Stimulated activated CD8-positive, alpha-beta memory T cell treated with anti-CD3 and anti-CD28 coated beads, Interleukin-7, amount 100 ng/mL, for 4 hours (primary cell): Measurements from ENCODE around the gene CEP192.
"Not testable (repeated sequence)": the region's sequence is repeated elsewhere in the genome, so short reads cannot be mapped to it uniquely, and the experiment has no call there.

Source experiments
- DNase-seq, 2 donors: peaks; one replicate each; pipeline ENCODE4 v3.0.0-alpha.2; 2020; ENCODE audit warnings: low read depth in 2 of 2

CEP192 gene

DNA sequence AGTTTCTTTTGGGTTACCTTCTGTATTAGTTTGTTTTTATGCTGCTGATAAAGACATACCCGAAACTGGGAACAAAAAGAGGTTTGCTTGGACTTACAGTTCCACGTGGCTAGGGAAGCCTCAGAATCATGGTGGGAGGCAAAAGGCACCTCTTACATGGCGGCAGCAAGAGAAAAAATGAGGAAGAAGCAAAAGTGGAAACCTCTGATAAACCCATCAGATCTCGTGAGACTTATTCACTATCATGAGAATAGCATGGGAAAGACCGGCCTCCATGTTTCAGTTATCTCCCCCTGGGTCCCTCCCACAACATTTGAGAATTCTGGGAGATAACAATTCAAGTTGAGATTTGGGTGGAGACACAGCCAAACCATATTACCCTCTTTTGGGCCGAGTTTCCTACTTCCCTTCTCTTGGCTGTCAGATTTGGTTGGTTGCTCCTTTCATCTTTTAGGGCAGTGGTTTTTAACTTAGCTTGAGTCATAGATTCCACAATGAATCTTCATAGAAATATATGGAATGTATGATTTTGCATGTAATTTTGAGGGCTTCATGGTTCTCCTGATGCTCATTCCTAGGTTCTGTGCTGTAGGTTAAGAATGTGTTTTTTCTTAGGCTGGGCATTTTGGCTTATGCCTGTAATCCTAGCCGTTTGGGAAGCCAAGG lies 44.2 kb downstream of the CEP192 start:
- DNase-seq = no peak

- no peak for DNase-seq
These were observed 45.6 kb downstream of the CEP192 start for GRCh38 chr18:13036622-13037320.

DNA sequence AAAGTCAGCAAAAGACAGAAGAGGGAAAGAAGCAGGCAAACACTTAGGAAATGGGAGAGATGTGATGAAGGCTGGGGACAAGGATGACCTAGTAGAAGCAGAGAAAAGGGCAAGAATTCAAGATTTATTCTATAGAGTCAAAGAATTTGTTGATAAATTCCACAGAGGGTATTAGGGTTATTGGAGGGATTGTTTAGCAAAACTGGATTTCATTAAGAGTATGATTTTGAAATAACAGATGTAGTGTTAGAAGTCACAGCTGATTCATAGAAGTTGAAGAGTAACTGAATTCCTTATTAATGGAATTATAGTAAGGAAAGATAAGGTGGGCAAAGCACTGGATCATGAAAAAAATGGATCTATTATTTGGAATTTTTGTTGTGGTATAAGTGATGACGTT lies 48.6 kb downstream of the CEP192 start:
- DNase-seq = no peak

DNA sequence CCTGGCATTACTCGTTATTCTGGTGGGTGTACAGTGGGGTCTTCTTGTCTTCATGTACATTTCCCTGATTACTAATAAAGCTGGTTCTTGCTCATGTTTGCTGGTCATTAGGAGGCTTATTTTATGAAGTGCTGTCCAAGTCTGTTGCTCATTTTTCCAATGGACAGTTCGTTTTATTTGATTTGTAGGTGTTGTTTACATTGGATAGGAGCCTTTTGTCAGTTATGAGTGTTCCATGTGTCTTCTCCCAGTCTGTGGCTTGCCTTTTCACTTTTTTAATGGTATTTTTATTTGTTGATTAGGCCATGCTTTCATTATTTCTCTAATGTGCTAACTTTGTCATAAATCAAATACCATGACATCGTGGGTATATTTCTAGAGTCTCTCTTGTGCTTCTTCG lies 51.9 kb downstream of the CEP192 start:
- DNase-seq = no peak

DNA sequence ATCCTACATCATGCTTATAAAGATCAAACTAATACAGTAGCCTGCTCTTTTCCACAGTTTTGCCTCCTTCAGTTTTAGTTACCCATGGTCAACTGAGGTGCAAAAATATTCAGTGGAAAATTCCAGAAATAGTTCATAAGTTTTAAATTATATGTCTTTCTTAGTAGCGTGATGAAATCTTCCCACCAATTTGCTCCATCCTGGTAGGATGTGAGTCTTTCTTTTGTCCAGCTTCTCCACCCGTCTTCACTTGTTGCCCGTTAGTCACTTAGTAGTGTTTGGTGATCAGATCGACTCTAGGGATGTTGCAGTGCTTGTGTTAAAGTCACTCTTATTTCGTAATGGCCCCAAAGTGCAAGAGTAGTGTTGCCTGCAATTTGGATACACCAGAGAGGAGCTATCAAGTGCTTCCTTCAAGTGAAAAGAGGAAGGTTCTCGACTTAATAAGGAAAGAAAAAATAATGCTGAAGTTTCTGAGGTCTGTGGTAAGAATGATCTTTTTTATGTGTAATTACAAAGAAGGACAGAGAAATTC lies 57.0 kb downstream of the CEP192 start:
- DNase-seq = no peak

- no peak for DNase-seq
These were observed 60.0 kb downstream of the CEP192 start for GRCh38 chr18:13051159-13051558.

- DNase-seq = no peak
These were observed 60.8 kb downstream of the CEP192 start for GRCh38 chr18:13051950-13052349.

- DNase-seq = no peak
These were observed 63.2 kb downstream of the CEP192 start for GRCh38 chr18:13054336-13054735.

DNA sequence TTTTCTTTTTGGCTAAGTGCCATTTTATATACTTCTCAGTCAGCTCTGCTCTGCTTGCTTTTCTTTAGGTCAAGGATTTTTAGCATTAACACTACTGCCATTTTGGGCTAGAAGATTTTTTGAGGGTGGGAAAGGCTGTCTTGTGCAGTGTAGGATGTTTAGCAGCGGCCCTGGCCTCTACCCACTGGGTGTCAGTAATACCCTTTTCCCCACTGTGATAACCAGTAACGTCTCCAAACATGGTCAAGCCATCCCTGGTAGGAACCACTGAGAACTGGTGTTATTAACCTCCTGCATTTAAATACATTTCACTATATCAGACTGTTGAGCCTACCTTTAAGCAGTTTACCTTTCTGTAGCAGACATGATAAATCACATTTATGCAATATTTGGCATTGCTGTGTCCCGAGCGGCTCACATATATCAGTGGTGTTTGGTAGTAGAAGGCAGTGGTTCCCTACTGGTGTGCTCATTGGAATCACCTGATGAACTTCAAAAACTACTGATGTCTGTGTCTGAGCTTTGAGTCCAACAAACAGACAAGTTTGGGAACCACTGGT lies 70.5 kb downstream of the CEP192 start:
- DNase-seq = no peak

- no peak for DNase-seq
These were observed 76.0 kb downstream of the CEP192 start for GRCh38 chr18:13067124-13067523.

GRCh38 chr18:13067966-13068365 lies 76.8 kb downstream of the CEP192 start:
- no peak for DNase-seq

- DNase-seq = no peak
These were observed 79.3 kb downstream of the CEP192 start for GRCh38 chr18:13070460-13070859.

DNA sequence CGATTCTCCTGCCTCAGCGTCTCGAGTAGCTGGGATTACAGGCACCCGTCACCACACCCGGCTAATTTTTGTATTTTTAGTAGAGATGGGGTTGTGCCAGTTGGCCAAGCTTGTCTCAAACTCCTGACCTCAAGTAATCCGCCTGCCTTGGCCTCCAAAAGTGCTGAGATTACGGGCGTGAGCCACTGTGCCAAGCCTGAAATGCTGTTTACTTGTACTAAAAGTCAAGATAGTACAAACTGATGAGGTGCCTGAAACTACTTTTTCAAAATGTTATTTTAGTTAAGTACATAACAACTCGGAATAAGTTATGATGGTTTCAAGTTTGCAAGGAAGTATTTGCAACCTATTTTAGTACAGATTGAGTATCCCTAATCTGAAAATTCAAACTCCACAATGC lies 85.7 kb downstream of the CEP192 start:
- no peak for DNase-seq

DNA sequence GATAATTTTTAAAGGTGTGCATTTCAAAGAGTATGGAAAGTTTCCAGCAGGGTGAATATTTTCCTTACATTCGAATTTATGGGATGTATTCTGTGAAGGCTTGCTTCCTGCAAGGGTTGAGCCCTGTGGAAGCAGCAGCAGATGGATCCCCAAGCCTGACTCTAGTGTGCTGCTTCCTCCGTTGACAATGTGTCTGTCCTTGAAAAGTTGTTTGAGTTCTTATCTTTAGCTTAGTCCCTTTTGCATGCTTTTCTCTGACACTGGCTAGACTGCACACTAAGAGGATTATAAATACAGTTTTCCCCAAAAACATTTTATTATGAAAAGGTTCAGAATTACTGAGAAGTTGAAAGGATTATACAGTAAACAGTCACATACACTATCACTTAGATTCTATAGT lies 86.3 kb downstream of the CEP192 start:
- no peak for DNase-seq

GRCh38 chr18:13078065-13078464 lies 86.9 kb downstream of the CEP192 start:
- not testable (repeated sequence) for DNase-seq

DNA sequence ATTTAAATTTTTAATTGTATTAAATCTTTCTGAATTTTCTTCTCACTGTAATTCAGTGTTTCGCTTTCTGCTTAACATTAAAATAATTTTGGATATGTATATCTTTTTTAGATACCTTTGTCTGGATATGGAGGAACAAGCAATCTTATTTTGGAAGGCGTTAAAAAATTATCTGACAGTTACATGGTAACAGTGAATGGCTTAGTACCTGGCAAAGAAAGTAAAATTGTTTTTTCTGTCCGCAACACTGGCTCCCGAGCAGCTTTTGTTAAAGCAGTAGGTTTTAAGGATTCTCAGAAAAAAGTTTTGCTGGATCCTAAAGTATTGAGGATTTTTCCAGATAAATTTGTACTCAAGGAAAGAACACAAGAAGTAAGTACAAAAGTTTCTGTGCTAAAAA lies 95.7 kb downstream of the CEP192 start:
- DNase-seq = no peak

- DNase-seq = no peak
These were observed 104.3 kb downstream of the CEP192 start for GRCh38 chr18:13095466-13095865.

GRCh38 chr18:13096232-13096631 lies 105.1 kb downstream of the CEP192 start:
- DNase-seq = no peak

DNA sequence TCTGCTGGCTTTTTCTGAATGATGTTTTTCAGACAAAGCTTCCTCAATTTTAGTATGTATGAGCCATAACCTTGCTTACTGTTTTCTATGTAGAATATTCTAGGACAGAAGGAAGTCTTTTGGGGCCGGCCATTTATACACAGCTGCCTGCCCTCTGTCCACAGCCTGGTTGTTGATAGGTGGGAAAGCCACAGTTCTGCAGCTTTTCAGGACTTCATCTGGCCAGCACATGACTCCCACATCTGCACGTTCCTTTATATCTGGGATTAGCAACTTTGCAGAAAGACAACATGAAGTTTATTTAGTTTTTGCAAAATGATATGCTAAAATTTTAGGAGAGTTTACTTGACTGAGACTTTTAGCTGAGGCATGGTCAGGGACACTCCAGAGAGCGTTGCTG lies 105.6 kb downstream of the CEP192 start:
- no peak for DNase-seq

- DNase-seq = not testable (repeated sequence)
These were observed 106.9 kb downstream of the CEP192 start for GRCh38 chr18:13098104-13098503.

GRCh38 chr18:13099113-13099512 lies 108.0 kb downstream of the CEP192 start:
- DNase-seq = no peak

- no peak for DNase-seq
These were observed 109.9 kb downstream of the CEP192 start for GRCh38 chr18:13100942-13101658.
